Measurements from ENCODE around the gene CDC42EP3. TPM values are rescaled to one million over a fixed set of nuclear protein-coding genes. Genes with fewer than 3 reads are reported as not detected.

Gene CDC42EP3
- total RNA-seq, 1 donor from 2014 or later, result 10.7 TPM

DNA sequence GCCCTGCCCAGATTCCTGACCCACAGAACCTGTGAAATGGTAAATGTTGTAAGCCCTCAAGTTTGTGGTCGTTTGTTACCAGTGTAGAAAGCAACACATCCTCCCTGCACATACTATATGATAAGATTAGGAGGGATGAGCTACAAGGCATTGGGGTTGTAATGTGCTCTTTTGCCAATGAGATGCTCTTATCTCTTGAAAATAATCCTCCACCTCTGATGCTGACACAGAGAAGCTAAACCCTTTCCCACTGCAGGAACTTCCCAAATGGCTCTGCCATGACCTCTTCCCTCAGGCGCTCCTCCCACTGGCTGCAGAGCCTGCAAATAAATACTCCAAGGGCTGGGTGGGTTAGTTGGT is 23.5 kb downstream of the CDC42EP3 start:
- peaks cover 15% of the 10 kb centered on the region for H3K9me3 Mint-ChIP-seq
- intact Hi-C loops (cut with micrococcal nuclease), result no loop called here
- H3K27me3 Mint-ChIP-seq (ENCODE audit: insufficient read depth), result no peaks in the 10 kb centered on the region
- peaks cover 74% of the 10 kb centered on the region for H3K4me1 Mint-ChIP-seq (ENCODE audit: low read depth)
- peaks cover 47% of the 10 kb centered on the region for H3K36me3 Mint-ChIP-seq (ENCODE audit: low read depth)
- peak overlapping the region; percentile 64 for H3K27ac Mint-ChIP-seq
- no peak overlapping the region for H3K4me3 Mint-ChIP-seq
- no peak for DNase-seq (ENCODE audit: low spot score)

DNA sequence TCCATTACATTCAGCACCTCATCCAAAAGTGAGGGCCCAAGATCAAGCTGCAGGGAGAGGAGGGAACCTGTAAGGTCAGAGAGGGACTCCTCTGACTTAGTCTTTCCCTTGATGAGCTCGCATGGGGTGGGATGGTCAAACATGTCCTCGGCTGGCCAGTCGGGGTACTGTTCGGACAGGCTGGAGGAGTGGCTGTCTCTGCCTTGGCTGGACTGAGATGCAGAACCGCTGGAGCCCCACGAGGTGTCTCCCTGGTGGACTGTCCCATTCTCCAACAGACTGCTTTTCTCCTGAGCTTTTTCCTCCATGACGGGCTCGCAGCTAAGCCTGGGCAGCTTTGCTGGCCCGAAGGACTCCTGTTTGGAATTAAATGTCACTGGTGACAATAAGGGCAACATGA is 25.6 kb downstream of the CDC42EP3 start:
- Mint-ChIP-seq H3K4me1 (ENCODE audit: low read depth) (peaks cover 62% of the 10 kb centered on the region), H3K4me3 (no peak overlapping the region), H3K36me3 (ENCODE audit: low read depth) (peaks cover 59% of the 10 kb centered on the region), H3K27ac (peak overlapping the region; percentile 62), H3K27me3 (ENCODE audit: insufficient read depth) (no peaks in the 10 kb centered on the region), H3K9me3 (peaks cover 15% of the 10 kb centered on the region)
- no peak for DNase-seq (ENCODE audit: low spot score)
- intact Hi-C loops (cut with micrococcal nuclease), result no loop called here

DNA sequence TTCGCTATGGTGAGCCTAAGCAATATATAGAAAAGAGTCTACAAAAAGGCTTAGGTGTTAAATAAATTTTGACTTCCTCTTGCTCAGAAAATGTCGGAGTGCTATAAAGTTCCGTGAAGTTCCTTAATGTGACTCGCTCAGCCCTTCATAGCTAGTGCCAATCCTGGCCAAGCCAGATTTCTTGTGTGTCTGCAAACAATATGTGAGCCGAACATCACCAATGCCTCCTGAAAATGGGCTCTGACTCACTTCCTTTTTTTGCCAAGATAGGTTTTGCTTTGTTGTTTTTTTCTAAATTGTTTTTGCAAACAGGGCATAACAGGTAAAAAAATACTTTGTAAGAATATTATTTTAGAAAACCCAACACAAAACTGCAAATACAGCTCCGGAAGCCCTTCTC is 26.1 kb downstream of the CDC42EP3 start:
- intact Hi-C loops (cut with micrococcal nuclease), result no loop called here
- Mint-ChIP-seq H3K27me3 (ENCODE audit: insufficient read depth) (no peaks in the 10 kb centered on the region), H3K36me3 (ENCODE audit: low read depth) (peaks cover 59% of the 10 kb centered on the region), H3K4me1 (ENCODE audit: low read depth) (peaks cover 61% of the 10 kb centered on the region), H3K27ac (peak overlapping the region; percentile 62), H3K4me3 (peak overlapping the region; percentile 37), H3K9me3 (peaks cover 15% of the 10 kb centered on the region)
- no peak for DNase-seq (ENCODE audit: low spot score)

DNA sequence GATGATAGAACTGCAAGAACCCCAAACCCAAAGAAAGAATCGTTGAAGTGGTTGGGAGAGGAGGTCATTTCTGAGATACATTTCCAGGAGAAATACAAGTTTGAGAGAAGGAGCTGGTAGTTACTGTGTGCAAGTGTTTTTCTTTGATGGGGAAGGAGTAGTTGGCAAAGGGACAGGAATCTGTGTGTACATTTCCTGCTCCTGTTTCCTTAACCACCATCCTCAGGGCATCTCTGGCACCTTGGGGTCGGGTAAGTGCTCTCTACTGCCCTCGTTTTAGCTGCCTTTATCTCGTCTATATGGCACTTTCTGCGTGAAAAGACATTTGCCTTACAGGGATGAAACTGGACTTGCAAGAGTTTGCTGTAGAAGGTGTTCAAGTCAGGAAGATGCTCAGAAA is 27.3 kb downstream of the CDC42EP3 start:
- no peak for DNase-seq (ENCODE audit: low spot score)
- Mint-ChIP-seq H3K4me3 (no peak overlapping the region), H3K27ac (no peak overlapping the region), H3K36me3 (ENCODE audit: low read depth) (peaks cover 58% of the 10 kb centered on the region), H3K27me3 (ENCODE audit: insufficient read depth) (no peaks in the 10 kb centered on the region), H3K9me3 (peaks cover 15% of the 10 kb centered on the region), H3K4me1 (ENCODE audit: low read depth) (peaks cover 56% of the 10 kb centered on the region)
- intact Hi-C loops (cut with micrococcal nuclease), result no loop called here

DNA sequence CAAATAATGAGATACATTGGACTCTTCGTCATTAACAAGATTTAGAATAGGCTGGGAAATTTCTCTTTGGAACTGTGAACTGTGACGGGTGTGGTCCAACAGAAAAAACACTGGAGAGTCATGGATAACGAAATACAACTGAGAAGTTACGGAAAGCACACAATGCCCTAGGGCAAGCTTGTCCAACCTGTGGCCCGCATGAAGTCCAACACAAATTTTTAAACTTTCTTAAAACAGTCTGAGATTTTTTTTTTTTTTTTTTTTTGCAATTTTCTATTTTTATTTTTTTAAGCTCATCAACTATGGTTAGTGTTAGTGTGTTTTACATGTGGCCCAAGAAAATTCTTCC is 27.7 kb downstream of the CDC42EP3 start:
- Mint-ChIP-seq H3K9me3 (peaks cover 15% of the 10 kb centered on the region), H3K4me1 (ENCODE audit: low read depth) (peaks cover 53% of the 10 kb centered on the region), H3K27ac (no peak overlapping the region), H3K4me3 (no peak overlapping the region), H3K27me3 (ENCODE audit: insufficient read depth) (no peaks in the 10 kb centered on the region), H3K36me3 (ENCODE audit: low read depth) (peaks cover 58% of the 10 kb centered on the region)
- intact Hi-C loops (cut with micrococcal nuclease), result no loop called here
- DNase-seq (ENCODE audit: low spot score), result no peak

DNA sequence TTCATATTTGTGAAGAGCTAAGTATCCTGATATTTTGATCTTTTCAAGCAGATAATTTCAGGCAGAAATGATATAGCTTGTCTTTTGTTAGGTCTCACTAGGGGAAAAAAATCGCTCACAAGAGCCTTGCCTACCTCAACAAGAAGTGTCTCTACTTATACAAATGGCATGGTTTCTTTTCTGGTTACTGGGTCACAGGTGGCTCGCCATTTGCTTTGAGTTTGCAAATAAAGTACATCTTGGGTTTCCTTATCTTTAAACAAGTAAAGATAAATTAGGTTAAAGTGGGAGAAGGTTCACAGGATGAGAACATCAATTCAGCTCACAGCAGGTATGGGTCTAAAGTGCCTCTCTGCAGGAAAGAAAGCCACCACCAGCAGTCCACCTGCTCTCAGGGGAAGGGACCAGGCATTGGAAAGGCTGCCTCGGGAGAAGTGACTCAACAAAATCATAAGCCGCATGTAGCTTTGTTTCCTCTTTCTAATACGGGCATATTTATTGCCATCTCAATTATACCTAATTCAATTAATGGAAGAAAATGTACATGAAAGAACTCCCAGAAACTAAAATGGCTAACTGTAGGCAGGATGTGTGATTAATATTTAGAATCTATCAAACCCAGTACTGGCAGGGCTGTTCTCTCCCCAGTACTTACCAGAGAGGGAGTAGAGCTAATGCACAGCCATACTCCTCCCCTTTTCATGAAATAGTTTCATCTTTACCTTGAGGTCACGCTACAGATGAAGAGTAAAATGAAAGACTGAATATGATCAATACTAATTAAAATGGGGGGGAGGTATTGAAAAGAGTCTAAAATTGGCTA is 28.3 kb downstream of the CDC42EP3 start:
- no peak for DNase-seq (ENCODE audit: low spot score)
- H3K4me1 Mint-ChIP-seq (ENCODE audit: low read depth), result peaks cover 48% of the 10 kb centered on the region
- H3K27me3 Mint-ChIP-seq (ENCODE audit: insufficient read depth), result no peaks in the 10 kb centered on the region
- H3K36me3 Mint-ChIP-seq (ENCODE audit: low read depth), result peaks cover 54% of the 10 kb centered on the region
- intact Hi-C loops (cut with micrococcal nuclease), result no loop called here
- H3K27ac Mint-ChIP-seq, result no peak overlapping the region
- H3K9me3 Mint-ChIP-seq, result peaks cover 12% of the 10 kb centered on the region
- H3K4me3 Mint-ChIP-seq, result no peak overlapping the region

DNA sequence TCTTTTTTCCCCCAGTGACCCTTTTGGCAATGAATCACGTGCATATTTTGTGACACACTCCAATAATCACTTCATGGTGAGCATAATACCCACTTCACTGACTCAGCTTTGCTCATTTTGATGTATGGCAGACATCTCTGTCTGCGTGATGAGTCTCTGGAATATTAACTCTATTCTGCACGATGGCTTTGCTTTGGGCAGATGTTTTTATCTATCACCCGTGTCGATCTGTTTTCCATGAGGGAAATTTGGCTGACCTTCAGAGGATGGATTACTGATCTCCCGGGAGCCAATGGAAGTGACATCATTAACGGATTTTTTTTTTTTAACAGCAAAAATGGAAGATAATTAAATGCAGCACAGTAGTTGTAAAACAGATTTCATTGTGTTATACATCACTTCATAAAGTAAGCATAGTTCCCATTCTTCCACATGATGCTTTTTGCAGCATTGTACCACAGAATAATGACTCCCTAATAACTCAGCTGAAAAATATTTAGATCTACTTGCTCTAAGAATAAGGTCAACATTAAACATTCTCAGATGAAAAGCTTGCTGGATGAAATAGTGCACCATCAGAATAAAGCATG is 29.8 kb downstream of the CDC42EP3 start:
- DNase-seq (ENCODE audit: low spot score), result no peak
- no peak overlapping the region for H3K4me3 Mint-ChIP-seq
- H3K27ac Mint-ChIP-seq, result no peak overlapping the region
- H3K4me1 Mint-ChIP-seq (ENCODE audit: low read depth), result peaks cover 36% of the 10 kb centered on the region
- intact Hi-C loops (cut with micrococcal nuclease), result no loop called here
- peaks cover 8% of the 10 kb centered on the region for H3K9me3 Mint-ChIP-seq
- H3K36me3 Mint-ChIP-seq (ENCODE audit: low read depth), result peaks cover 41% of the 10 kb centered on the region
- H3K27me3 Mint-ChIP-seq (ENCODE audit: insufficient read depth), result peaks cover 9% of the 10 kb centered on the region

DNA sequence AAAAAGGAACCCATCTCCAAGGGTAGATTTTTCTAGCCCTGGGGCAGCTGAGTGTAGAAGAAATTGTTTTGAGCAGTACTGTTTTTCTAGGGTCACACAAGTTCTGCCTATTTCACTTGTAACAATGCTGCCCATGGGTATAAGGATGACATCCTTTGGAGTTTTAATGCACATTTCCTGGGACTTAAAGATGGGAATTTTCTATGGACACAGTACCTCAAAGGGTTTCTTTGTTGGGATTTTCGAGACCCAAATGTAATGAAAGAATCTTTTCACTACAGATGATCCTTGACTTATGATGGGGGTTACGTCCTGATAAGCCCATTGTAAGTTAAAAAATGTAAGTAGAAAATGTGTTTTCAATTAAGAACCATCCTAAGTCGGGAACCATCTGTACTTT is 31.8 kb downstream of the CDC42EP3 start:
- no peak overlapping the region for H3K4me3 Mint-ChIP-seq
- H3K4me1 Mint-ChIP-seq (ENCODE audit: low read depth), result peaks cover 40% of the 10 kb centered on the region
- H3K27ac Mint-ChIP-seq, result no peak overlapping the region
- H3K9me3 Mint-ChIP-seq, result peaks cover 8% of the 10 kb centered on the region
- intact Hi-C loops (cut with micrococcal nuclease), result loop anchor here (5.0 kb wide), 2 partner anchors 193 to 1013 kb away; no protein-coding TSS in a partner anchor
- H3K27me3 Mint-ChIP-seq (ENCODE audit: insufficient read depth), result peaks cover 10% of the 10 kb centered on the region
- peaks cover 30% of the 10 kb centered on the region for H3K36me3 Mint-ChIP-seq (ENCODE audit: low read depth)
- DNase-seq (ENCODE audit: low spot score), result no peak

DNA sequence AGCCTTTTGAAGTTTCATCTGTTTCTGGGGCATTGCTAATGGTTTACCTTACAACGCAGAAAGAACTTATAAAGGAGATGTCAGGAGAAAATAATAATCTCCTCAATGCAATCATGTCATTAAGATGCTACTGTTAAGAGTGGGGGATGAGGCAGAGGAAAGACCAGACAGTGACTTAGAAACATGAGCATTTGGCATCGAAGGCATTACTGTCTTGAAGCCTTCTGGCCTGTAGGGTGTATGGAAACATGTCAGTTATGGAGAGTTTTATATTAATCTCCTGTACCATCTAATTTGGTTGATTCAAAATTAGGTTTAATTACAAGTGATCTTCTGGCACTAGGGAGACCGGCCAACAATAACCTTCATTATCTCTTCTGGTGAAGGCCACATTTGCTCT is 32.5 kb downstream of the CDC42EP3 start:
- Mint-ChIP-seq H3K27ac (no peak overlapping the region), H3K4me1 (ENCODE audit: low read depth) (peaks cover 43% of the 10 kb centered on the region), H3K36me3 (ENCODE audit: low read depth) (peaks cover 27% of the 10 kb centered on the region), H3K9me3 (peaks cover 8% of the 10 kb centered on the region), H3K4me3 (no peak overlapping the region), H3K27me3 (ENCODE audit: insufficient read depth) (peaks cover 10% of the 10 kb centered on the region)
- intact Hi-C loops (cut with micrococcal nuclease), result loop anchor here (5.0 kb wide), 2 partner anchors 193 to 1013 kb away; no protein-coding TSS in a partner anchor
- DNase-seq (ENCODE audit: low spot score), result no peak

DNA sequence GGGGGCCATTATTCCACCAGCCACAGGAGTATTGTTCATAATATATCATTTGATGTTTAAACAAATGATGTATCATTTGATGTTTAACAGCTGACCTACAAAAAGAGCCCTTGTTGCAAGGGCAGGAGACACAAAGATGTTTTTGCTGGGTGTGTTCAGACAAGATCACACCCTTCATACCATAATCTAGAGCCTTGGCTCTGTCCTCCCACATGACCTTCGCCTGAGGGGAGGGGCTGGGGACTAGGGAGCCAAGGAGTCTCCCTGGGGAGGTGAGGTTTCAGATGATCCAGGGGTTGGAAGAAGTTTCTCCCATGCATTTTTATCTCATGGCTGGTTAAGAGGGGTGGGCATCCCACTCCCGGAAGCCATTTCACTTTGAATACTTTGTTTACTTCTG is 33.5 kb downstream of the CDC42EP3 start:
- peaks cover 37% of the 10 kb centered on the region for H3K4me1 Mint-ChIP-seq (ENCODE audit: low read depth)
- no peaks in the 10 kb centered on the region for H3K9me3 Mint-ChIP-seq
- H3K27ac Mint-ChIP-seq, result no peak overlapping the region

DNA sequence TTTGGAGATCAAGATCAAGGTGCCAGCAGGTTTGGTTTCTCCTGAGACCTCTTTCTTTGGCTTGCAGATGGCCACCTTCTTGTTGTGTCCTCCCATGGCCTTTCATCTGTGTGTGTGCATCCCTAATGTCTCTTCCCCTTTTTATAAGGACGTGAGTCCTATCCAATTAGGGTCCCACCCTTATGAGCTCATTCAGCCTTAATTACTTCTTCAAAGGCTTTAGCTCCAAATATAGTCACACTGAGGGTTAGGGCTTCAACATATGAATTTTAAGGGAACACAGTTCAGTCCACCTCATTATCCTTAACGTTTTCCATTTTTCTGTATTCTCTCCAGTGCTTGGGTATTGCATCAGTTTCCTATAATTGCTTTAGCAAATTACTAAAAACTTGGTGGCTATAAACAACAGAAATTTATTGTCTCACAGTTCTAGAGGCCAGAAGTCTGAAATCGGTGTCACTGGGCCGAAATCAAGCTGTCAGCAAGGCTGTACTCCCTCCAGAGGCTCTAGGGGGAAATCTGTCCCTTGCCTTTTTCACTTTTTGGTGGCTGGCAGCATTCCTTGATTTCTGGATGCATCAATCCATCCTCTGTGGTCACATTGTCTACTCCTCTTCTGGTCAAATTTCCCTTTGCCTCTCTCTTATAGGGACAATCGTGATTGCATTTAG is 34.1 kb downstream of the CDC42EP3 start:
- peaks cover 32% of the 10 kb centered on the region for H3K4me1 Mint-ChIP-seq (ENCODE audit: low read depth)
- H3K4me3 Mint-ChIP-seq, result no peak overlapping the region
- H3K36me3 Mint-ChIP-seq (ENCODE audit: low read depth), result peaks cover 12% of the 10 kb centered on the region
- intact Hi-C loops (cut with micrococcal nuclease), result loop anchor here (5.0 kb wide), 2 partner anchors 195 to 1015 kb away; no protein-coding TSS in a partner anchor
- H3K27me3 Mint-ChIP-seq (ENCODE audit: insufficient read depth), result peaks cover 17% of the 10 kb centered on the region
- H3K27ac Mint-ChIP-seq, result no peak overlapping the region
- H3K9me3 Mint-ChIP-seq, result no peaks in the 10 kb centered on the region
- DNase-seq (ENCODE audit: low spot score), result no peak

More for the DNA sequence above, 33.5 kb downstream of the CDC42EP3 start:
- H3K4me3 Mint-ChIP-seq, result no peak overlapping the region
- peaks cover 17% of the 10 kb centered on the region for H3K36me3 Mint-ChIP-seq (ENCODE audit: low read depth)
- intact Hi-C loops (cut with micrococcal nuclease), result loop anchor here (5.0 kb wide), 2 partner anchors 194 to 1014 kb away; no protein-coding TSS in a partner anchor
- DNase-seq (ENCODE audit: low spot score), result no peak
- H3K27me3 Mint-ChIP-seq (ENCODE audit: insufficient read depth), result peaks cover 11% of the 10 kb centered on the region

DNA sequence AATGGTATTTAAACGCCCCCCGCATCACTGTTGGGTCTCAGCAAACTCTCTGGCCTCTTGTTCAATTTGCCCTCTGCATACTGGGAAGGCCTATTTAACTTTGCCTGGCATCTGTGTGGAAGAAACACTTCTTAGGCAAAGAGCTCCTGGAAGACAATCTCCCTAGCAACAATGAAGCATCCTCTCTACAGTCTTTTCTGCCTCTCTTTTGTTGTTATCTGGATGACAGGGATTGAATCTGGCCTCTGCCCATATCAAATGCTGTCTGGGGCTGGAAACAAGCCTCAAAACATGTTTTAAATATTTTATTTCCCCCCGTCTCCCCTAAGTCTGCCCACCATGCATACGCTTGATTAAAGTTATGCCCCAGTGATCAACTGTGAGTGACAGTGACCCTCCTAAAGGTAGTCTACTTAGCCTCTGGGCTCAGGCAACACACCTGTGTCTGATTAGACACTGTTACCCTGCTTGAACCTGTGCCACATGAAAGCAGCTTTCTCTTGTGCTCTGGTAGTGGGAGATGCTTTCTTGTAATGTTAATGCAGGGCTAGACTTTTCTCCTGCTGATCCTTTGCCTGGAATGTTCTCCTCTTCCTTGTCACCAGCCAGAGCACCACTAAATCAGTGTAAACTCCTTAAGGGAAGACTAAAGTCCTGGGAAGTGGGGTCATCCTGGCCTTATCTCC is 34.9 kb downstream of the CDC42EP3 start:
- Mint-ChIP-seq H3K4me3 (no peak overlapping the region), H3K27me3 (ENCODE audit: insufficient read depth) (peaks cover 18% of the 10 kb centered on the region), H3K27ac (peak overlapping the region; percentile 31), H3K36me3 (ENCODE audit: low read depth) (peaks cover 4% of the 10 kb centered on the region), H3K9me3 (no peaks in the 10 kb centered on the region), H3K4me1 (ENCODE audit: low read depth) (peaks cover 32% of the 10 kb centered on the region)
- DNase-seq (ENCODE audit: low spot score), result no peak
- intact Hi-C loops (cut with micrococcal nuclease), result loop anchor here (5.0 kb wide), 2 partner anchors 196 to 1016 kb away; no protein-coding TSS in a partner anchor

Measured in activated T-helper 1 cell treated with anti-CD3 and anti-CD28 coated beads, Interleukin-12 subunit alpha, Interleukin-12 subunit beta, Interleukin-2, Interleukin-4 antibody, amounts not matched to agents 30 ng/mL and 10 ng/mL and 1 ng/mL, durations not matched to agents 14 hours and 24 hours and 36 hours (primary cell).